KOPT-K1 (cell line): Measurements from ENCODE around the gene PPP1R8.
"Not testable (repeated sequence)": the region's sequence is repeated elsewhere in the genome, so short reads cannot be mapped to it uniquely, and the experiment has no call there.

Source experiments
- H3K27ac ChIP-seq: fragments of 200-600 bp; sonication (generic); 2 replicates; pipeline ENCODE4 v1.5.1; 2016; ENCODE audit warnings: antibody characterized with exemption, mild to moderate bottlenecking, low read depth, low read length; ENCODE audit not compliant: poor library complexity, severe bottlenecking
- H3K36me3 ChIP-seq: fragments of 200-600 bp; sonication (generic); 2 replicates; pipeline ENCODE4 v1.5.1; 2017; ENCODE audit warnings: antibody characterized with exemption, mild to moderate bottlenecking, low read length, moderate library complexity; ENCODE audit not compliant: insufficient read depth
- H3K9me3 ChIP-seq: fragments of 200-600 bp; sonication (generic); 2 replicates; pipeline ENCODE4 v1.5.1; 2017; ENCODE audit warnings: antibody characterized with exemption, low read length, mild to moderate bottlenecking; ENCODE audit not compliant: insufficient read depth, poor library complexity, severe bottlenecking

Gene PPP1R8

GRCh38 chr1:27830621-27831440 lies at the start of gene PPP1R8:
PPP1R8 (plus strand) TSS chr1:27830782; CDS start chr1:27830836, 54 bp downstream.
- Histone ChIP-seq H3K9me3 (no peaks in the 10 kb centered on the region), H3K36me3 (peaks cover 35% of the 10 kb centered on the region), H3K27ac (peak within 1 kb of the TSS; percentile 77)

DNA sequence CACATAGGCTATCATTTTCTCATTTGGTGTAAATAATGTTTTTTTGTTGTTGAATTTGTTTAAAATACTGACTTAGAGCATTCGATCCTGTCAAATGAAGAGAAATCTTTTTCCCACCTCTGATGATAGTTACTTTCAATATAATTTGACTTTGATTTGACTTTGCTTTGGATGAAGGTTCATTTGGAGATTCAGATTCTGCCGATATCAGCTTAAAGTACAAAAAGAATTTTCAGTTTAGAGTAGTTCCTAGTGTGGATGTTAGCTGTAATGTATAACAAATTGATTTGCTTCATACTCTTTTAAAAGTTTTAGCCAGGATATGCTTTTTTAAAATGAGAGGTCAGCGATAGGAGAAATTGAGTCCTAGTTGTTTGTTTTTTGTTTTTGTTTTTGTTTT lies 47.6 kb upstream of the PPP1R8 start:
- Histone ChIP-seq H3K36me3 (no peaks in the 10 kb centered on the region; the same call in 1 of the 2 replicates), H3K27ac (no peak overlapping the region)

DNA sequence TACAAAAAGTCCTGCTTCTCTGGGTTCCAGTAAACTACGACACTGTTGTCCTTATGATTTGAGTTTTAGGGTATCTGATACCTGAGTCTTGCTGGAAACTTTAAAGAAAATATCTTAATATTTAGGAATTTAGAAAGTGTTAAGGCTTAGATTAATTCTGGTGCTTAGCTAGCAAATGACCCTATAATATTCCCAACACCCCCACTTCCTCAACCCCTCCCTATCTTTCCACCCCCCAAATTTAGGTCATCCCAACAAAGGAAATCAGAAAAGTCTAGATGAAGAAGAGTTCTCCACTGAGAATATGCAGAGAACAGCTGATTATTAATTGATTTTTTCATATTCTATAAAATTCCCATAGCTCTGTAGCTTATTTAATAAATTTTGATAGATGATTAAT lies 45.9 kb upstream of the PPP1R8 start:
- H3K9me3 ChIP-seq = no peaks in the 10 kb centered on the region
- no peak overlapping the region for H3K27ac ChIP-seq
- H3K36me3 ChIP-seq = peaks cover 4% of the 10 kb centered on the region

More for the DNA sequence above, 47.6 kb upstream of the PPP1R8 start:
- H3K9me3 ChIP-seq = no peaks in the 10 kb centered on the region

- H3K9me3 ChIP-seq = no peaks in the 10 kb centered on the region
- H3K27ac ChIP-seq = no peak overlapping the region
- peaks cover 13% of the 10 kb centered on the region for H3K36me3 ChIP-seq
These were observed 44.7 kb upstream of the PPP1R8 start for GRCh38 chr1:27785781-27786455.

GRCh38 chr1:27787895-27788294 lies 42.7 kb upstream of the PPP1R8 start:
- Histone ChIP-seq H3K27ac (no peak overlapping the region), H3K9me3 (no peaks in the 10 kb centered on the region), H3K36me3 (peaks cover 17% of the 10 kb centered on the region)

GRCh38 chr1:27789540-27790041 lies 41.0 kb upstream of the PPP1R8 start:
- H3K27ac ChIP-seq = no peak overlapping the region
- no peaks in the 10 kb centered on the region for H3K9me3 ChIP-seq
- H3K36me3 ChIP-seq = peaks cover 33% of the 10 kb centered on the region

GRCh38 chr1:27790270-27790669 lies 40.3 kb upstream of the PPP1R8 start:
- peaks cover 40% of the 10 kb centered on the region for H3K36me3 ChIP-seq
- H3K9me3 ChIP-seq, H3K27ac ChIP-seq: not testable (repeated sequence)

GRCh38 chr1:27795601-27796000 lies 35.0 kb upstream of the PPP1R8 start:
- H3K27ac ChIP-seq = no peak overlapping the region
- peaks cover 76% of the 10 kb centered on the region for H3K36me3 ChIP-seq
- H3K9me3 ChIP-seq = no peaks in the 10 kb centered on the region

DNA sequence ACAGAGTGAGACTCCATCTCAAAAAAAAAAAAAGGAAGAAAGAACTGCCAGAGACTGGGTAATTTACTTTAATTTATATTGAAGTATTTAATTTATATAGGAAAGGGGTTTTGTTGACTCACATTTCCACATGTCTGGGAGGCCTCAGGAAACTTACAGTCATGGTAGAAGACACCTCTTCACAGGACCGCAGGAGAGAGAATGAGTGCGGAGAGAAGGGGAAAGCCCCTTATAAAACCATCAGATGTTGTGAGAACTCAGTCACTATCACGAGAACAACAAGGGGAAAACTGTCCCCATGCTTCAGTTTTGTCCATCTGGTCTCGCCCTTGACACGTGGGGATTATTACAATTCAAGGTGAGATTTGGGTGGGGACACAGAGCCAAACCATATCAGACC lies 25.8 kb upstream of the PPP1R8 start:
- Histone ChIP-seq H3K36me3 (peaks cover 42% of the 10 kb centered on the region), H3K9me3 (no peaks in the 10 kb centered on the region)

DNA sequence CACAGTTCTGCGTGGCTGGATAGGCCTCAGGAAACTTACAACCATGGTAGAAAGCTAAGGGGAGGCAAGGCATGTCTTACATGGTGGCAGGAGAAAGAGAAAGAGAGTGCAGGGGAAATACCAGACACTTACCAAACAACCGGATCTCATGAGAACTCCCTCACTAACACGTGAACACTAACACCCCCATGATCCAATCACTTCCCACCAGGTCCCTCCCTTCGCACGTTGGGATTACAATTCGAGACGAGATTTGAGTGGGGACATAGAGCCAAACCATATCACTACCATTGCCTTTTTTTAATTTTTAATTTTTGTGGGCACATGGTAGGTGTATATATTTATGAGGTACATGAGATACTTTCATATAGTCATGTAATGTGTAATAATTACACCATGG lies 23.8 kb upstream of the PPP1R8 start:
- Histone ChIP-seq H3K27ac (no peak overlapping the region), H3K36me3 (peaks cover 25% of the 10 kb centered on the region), H3K9me3 (no peaks in the 10 kb centered on the region)

More for the DNA sequence above, 25.8 kb upstream of the PPP1R8 start:
- no peak overlapping the region for H3K27ac ChIP-seq

- no peak overlapping the region for H3K27ac ChIP-seq
These were observed 23.2 kb upstream of the PPP1R8 start for GRCh38 chr1:27807385-27807784.

GRCh38 chr1:27808131-27808530 lies 22.5 kb upstream of the PPP1R8 start:
- not testable (repeated sequence) for H3K9me3 ChIP-seq, H3K27ac ChIP-seq
- H3K36me3 ChIP-seq = peaks cover 25% of the 10 kb centered on the region

More at GRCh38 chr1:27807385-27807784, 23.2 kb upstream of the PPP1R8 start:
- Histone ChIP-seq H3K36me3 (peaks cover 25% of the 10 kb centered on the region), H3K9me3 (no peaks in the 10 kb centered on the region)

DNA sequence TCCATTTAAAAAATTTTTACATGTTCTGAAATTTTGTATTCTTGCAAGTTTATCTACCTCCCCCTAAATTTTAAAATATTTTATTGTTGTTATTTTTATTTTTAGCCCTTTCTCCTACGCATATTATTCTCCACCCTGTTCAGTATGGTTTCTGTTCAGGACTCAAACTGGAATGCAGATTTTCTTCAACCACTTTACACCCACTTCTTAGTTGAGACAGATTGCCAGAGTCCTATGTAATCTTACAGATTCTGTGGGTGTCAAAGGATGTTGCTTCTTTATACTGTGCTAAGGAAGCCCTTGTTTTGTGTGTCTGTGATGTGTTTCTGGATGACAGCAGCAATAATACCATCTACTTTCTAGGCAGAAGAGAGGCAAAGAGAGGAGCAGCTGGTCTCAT lies 20.7 kb upstream of the PPP1R8 start:
- no peaks in the 10 kb centered on the region for H3K9me3 ChIP-seq
- H3K27ac ChIP-seq = no peak overlapping the region
- H3K36me3 ChIP-seq = peaks cover 31% of the 10 kb centered on the region

- Histone ChIP-seq H3K36me3 (peaks cover 42% of the 10 kb centered on the region), H3K9me3 (no peaks in the 10 kb centered on the region)
These were observed 18.7 kb upstream of the PPP1R8 start for GRCh38 chr1:27811741-27812500.

More at GRCh38 chr1:27811741-27812500, 18.7 kb upstream of the PPP1R8 start:
- H3K27ac ChIP-seq = no peak overlapping the region
